Endothelial cell of umbilical vein (primary cell): ENCODE measurements around the gene GRIN2D. TPM values are rescaled to one million over a fixed set of nuclear protein-coding genes. Genes with fewer than 3 reads are reported as not detected.

Source experiments
- BruUV-seq: library from RNA; stranded (reverse); fragments of 400-500 nt; replicated peaks from 2 replicates; lab custom pipeline; 2021; lab: Mats Ljungman, UMichigan
- CTCF ChIA-PET: fragments of 300-600, 350-600 bp; sonication (Branson Sonifier 250); formaldehyde crosslinking; loops from one replicate; lab custom pipeline; 2021; ENCODE audit warnings: antibody characterized with exemption, inconsistent platforms; lab: Charles Lee
- POLR2A ChIA-PET: fragments of 300-600, 350-600 bp; sonication (Branson Sonifier 250); formaldehyde crosslinking; loops from one replicate; lab custom pipeline; 2021; ENCODE audit warnings: antibody characterized with exemption, inconsistent platforms; lab: Charles Lee
- DNase-seq: peaks from one replicate; pipeline ENCODE4 v3.0.0-alpha.2; 2011; ENCODE audit warnings: low read depth, low spot score
- FAIRE-seq: peaks from 2 replicates; lab custom pipeline; 2011; peaks lifted over from hg19 to GRCh38; lab: Jason Lieb, UNC
- H2AFZ ChIP-seq: 2 replicates; pipeline ENCODE4 v1.6.0; 2012; ENCODE audit warnings: low read depth, low read length, control low read depth, inconsistent platforms
- H3K27ac ChIP-seq: 2 replicates; pipeline ENCODE4 v1.5.1; 2011; ENCODE audit warnings: low read depth, mild to moderate bottlenecking, control low read depth, low read length, moderate library complexity; ENCODE audit not compliant: insufficient read depth
- H3K27me3 ChIP-seq, 2 experiments: 2 replicates each; pipeline versions ENCODE4 v1.6.0 to v1.6.1; 2011; ENCODE audit warnings: low read length in 2 of 2, mixed read lengths in 1 of 2; ENCODE audit not compliant: control insufficient read depth in 2 of 2, insufficient read depth in 2 of 2
- H3K36me3 ChIP-seq, 2 experiments: 2 replicates in 1 of 2; 3 replicates in 1 of 2; pipeline ENCODE4 v1.5.1; 2011; ENCODE audit warnings: low read length in 2 of 2, mild to moderate bottlenecking in 1 of 2, moderate library complexity in 1 of 2; ENCODE audit not compliant: control insufficient read depth in 2 of 2, insufficient read depth in 2 of 2; ENCODE audit errors: extremely low read depth in 1 of 2
- H3K4me1 ChIP-seq: 3 replicates; pipeline ENCODE4 v1.5.1; 2011; ENCODE audit warnings: mild to moderate bottlenecking, low read length; ENCODE audit not compliant: control insufficient read depth, insufficient read depth; ENCODE audit errors: extremely low read depth
- H3K4me2 ChIP-seq: 2 replicates; pipeline ENCODE4 v1.6.1; 2011; ENCODE audit warnings: low read length, control low read depth, mixed read lengths; ENCODE audit not compliant: insufficient read depth
- H3K4me3 ChIP-seq, 3 experiments: fragments of 200-600 bp in 1 of 3; sonication (generic), shearing (Covaris generic) in 1 of 3; replicated peaks in 1 of 3; 2 replicates each; pipeline ENCODE4 v1.5.1; 2011 to 2016; ENCODE audit warnings: control low read depth in 3 of 3, low read length in 3 of 3, mild to moderate bottlenecking in 2 of 3, inconsistent platforms in 1 of 3, low read depth in 1 of 3, moderate library complexity in 1 of 3; ENCODE audit not compliant: insufficient read depth in 1 of 3
- H3K79me2 ChIP-seq: 2 replicates; pipeline ENCODE4 v1.6.0; 2012; ENCODE audit warnings: low read length, inconsistent platforms; ENCODE audit not compliant: control insufficient read depth, insufficient read depth
- H3K9ac ChIP-seq: replicated peaks from 2 replicates; pipeline ENCODE3; 2011; ENCODE audit warnings: low read length, control low read depth; ENCODE audit not compliant: insufficient read depth; ENCODE audit errors: extremely low read depth
- H3K9me1 ChIP-seq: replicated peaks from 3 replicates; pipeline ENCODE4 v1.6.0; 2011; ENCODE audit warnings: mild to moderate bottlenecking, low read length; ENCODE audit not compliant: control insufficient read depth, insufficient read depth; ENCODE audit errors: extremely low read depth
- H3K9me3 ChIP-seq: replicated peaks from 2 replicates; pipeline ENCODE4 v1.5.1; 2012; ENCODE audit warnings: low read length, inconsistent platforms; ENCODE audit not compliant: control insufficient read depth, insufficient read depth
- H4K20me1 ChIP-seq: replicated peaks from 2 replicates; pipeline ENCODE3; 2011; ENCODE audit warnings: mild to moderate bottlenecking, low read length; ENCODE audit not compliant: control insufficient read depth, insufficient read depth; ENCODE audit errors: extremely low read depth
- CTCF ChIP-seq, 2 donors: IDR thresholded peaks; 1 replicate in 1 of 2; 2 replicates in 1 of 2; pipeline ENCODE4 v1.5.1; 2011; ENCODE audit warnings: low read length in 2 of 2, mild to moderate bottlenecking in 2 of 2, moderate library complexity in 2 of 2, control low read depth in 1 of 2, inconsistent platforms in 1 of 2, low read depth in 1 of 2; ENCODE audit not compliant: insufficient read depth in 1 of 2; ENCODE audit errors: extremely low read depth in 1 of 2
- EZH2 ChIP-seq: IDR thresholded peaks from 2 replicates; pipeline ENCODE4 v1.6.1; 2012; ENCODE audit warnings: borderline replicate concordance, low read depth, mild to moderate bottlenecking, moderate library complexity, low read length, inconsistent platforms; ENCODE audit not compliant: severe bottlenecking
- FOS ChIP-seq: IDR thresholded peaks from 2 replicates; pipeline ENCODE4 v1.6.1; 2011; ENCODE audit warnings: mild to moderate bottlenecking, low read length, moderate library complexity, borderline replicate concordance; ENCODE audit not compliant: insufficient read depth
- GATA2 ChIP-seq: IDR thresholded peaks from 2 replicates; pipeline ENCODE4 v1.7.0; 2011; ENCODE audit warnings: low read depth, mild to moderate bottlenecking, moderate library complexity, mixed read lengths, low read length; ENCODE audit not compliant: insufficient read length, insufficient read depth
- JUN ChIP-seq: IDR thresholded peaks from 2 replicates; pipeline ENCODE4 v1.6.1; 2011; ENCODE audit warnings: borderline replicate concordance, low read depth; ENCODE audit not compliant: insufficient read length, insufficient read depth
- MYC ChIP-seq: IDR thresholded peaks from one replicate; pipeline ENCODE4 v1.6.1; 2011; ENCODE audit warnings: mild to moderate bottlenecking, low read depth, low read length
- POLR2A ChIP-seq: IDR thresholded peaks from 2 replicates; pipeline ENCODE4 v1.6.1; 2012; ENCODE audit warnings: low read depth, mild to moderate bottlenecking, control low read depth, low read length
- POLR2AphosphoS5 ChIP-seq: IDR thresholded peaks from 2 replicates; pipeline ENCODE4 v1.6.1; 2012; ENCODE audit warnings: low read depth, mild to moderate bottlenecking, control low read depth, low read length, moderate library complexity; ENCODE audit not compliant: insufficient read depth
- dilution Hi-C: fragments of 300-500 bp; cut with MboI; formaldehyde crosslinking; loops from one replicate; pipeline ENCODE4 v1.15.0; 2019; ENCODE audit warnings: low sequenced_read_pairs; ENCODE audit not compliant: extremely low pct_ligation_motif_present
- intact Hi-C: fragments of 100-400 bp; cut with micrococcal nuclease; formaldehyde crosslinking; loops from one replicate; pipeline ENCODE4 v1.10.0; 2022
- polyA plus RNA-seq, 4 experiments: library from polyadenylated mRNA; depleted of rRNA in 3 of 4; stranded (reverse) in 3 of 4; unstranded in 1 of 4; fragments of >200 nt; gene quantifications; 2 replicates each; pipeline versions ENCODE4 v1.2.1 to v1.2.3, GENCODE V29; 2011 to 2012; ENCODE audit warnings: missing spikeins in 1 of 4
- total RNA-seq: library from RNA; stranded (reverse); gene quantifications from 2 replicates; pipeline ENCODE4 v1.2.3, GENCODE V29; 2021
- TF ChIP-seq, protein P1 (sequence below): IDR thresholded peaks from 2 replicates; pipeline ENCODE4 v1.6.1; 2011; ENCODE audit not compliant: insufficient read depth, insufficient read length

GRIN2D gene
- total and polyA plus RNA-seq, 2 donors (not counting 3 experiments of a cell fraction or from before 2014, with no cell fraction given) = 0.59 to 2.1 TPM

GRCh38 chr19:48424694-48425219 lies 31.3 kb downstream of the GRIN2D start:
- Histone ChIP-seq H3K79me2 (no peaks in the 10 kb centered on the region), H3K4me2 (peak overlapping the region; percentile 62), H3K9me3 (no peaks in the 10 kb centered on the region), H3K4me3 (peak overlapping the region in 2 of 3 experiments; percentile 7), H4K20me1 (no peaks in the 10 kb centered on the region), H2AFZ (peak overlapping the region; percentile 91), H3K4me1 (peaks cover 12% of the 10 kb centered on the region), H3K27ac (peak overlapping the region; percentile 78), H3K27me3 (no peaks in the 10 kb centered on the region), H3K36me3 (no peaks in the 10 kb centered on the region), H3K9ac (peak overlapping the region; percentile 62), H3K9me1 (no peaks in the 10 kb centered on the region)
- intact Hi-C loops = loop anchor here (1.0 kb wide), 1 partner anchor 21 kb away; the partner anchor contains the start of gene GRWD1
- TF ChIP-seq, protein P1, sequence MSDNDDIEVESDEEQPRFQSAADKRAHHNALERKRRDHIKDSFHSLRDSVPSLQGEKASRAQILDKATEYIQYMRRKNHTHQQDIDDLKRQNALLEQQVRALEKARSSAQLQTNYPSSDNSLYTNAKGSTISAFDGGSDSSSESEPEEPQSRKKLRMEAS = no peak
- peak; percentile 95 for TF ChIP-seq FOS
- peak; percentile 73 for TF ChIP-seq JUN
- TF ChIP-seq EZH2 = no peak
- peak; percentile 70 for TF ChIP-seq POLR2A
- TF ChIP-seq GATA2 = no peak
- TF ChIP-seq POLR2AphosphoS5 = peak; percentile 87
- TF ChIP-seq CTCF (IDR thresholded peaks at IDR 0.05; ENCODE audit: extremely low read depth in 1 of 2, insufficient read depth in 1 of 2, low read depth in 1 of 2, low read length in 2 of 2) = no peak
- no peak for TF ChIP-seq MYC
- dilution Hi-C loops = no loop called here
- ChIA-PET CTCF (no interaction called here), POLR2A (no interaction called here)
- DNase-seq (peak; percentile 88), FAIRE-seq (peak; percentile 96)
- no TSS peak for BruUV-seq
